PC-9 (cell line): Measurements from ENCODE around the gene ZNF891. TPM values are rescaled to one million over a fixed set of nuclear protein-coding genes. Genes with fewer than 3 reads are reported as not detected.

ENCODE experiments used
- Bru-seq: library from RNA; stranded (reverse); fragments of 400-500 nt; gene quantifications from one replicate; lab custom pipeline; 2021; lab: Mats Ljungman, UMichigan
- BruChase-seq, 2 experiments: library from RNA; stranded (reverse); fragments of 400-500 nt; gene quantifications; one replicate each; lab custom pipeline; 2021; lab: Mats Ljungman, UMichigan
- BruUV-seq: library from RNA; stranded (reverse); fragments of 400-500 nt; replicated peaks from 2 replicates; lab custom pipeline; 2021; lab: Mats Ljungman, UMichigan
- CTCF ChIA-PET: fragments of 300-600 bp; sonication (Branson Sonifier 250); formaldehyde crosslinking; loops from one replicate; lab custom pipeline; 2022; ENCODE audit warnings: antibody characterized with exemption; lab: Charles Lee
- POLR2A ChIA-PET: fragments of 300-600 bp; sonication (Branson Sonifier 250); formaldehyde crosslinking; loops from one replicate; lab custom pipeline; 2022; ENCODE audit warnings: antibody characterized with exemption; ENCODE audit not compliant: unreplicated experiment; lab: Charles Lee
- DNase-seq, 2 experiments: peaks; one replicate each; pipeline versions ENCODE4 v3.0.0 to v3.0.0-alpha.2; 2015 to 2022; ENCODE audit warnings: mixed read lengths in 1 of 2
- H2AFZ ChIP-seq: fragments of 200-600 bp; sonication (generic); 2 replicates; pipeline ENCODE4 v1.8.1; 2017; ENCODE audit warnings: antibody characterized with exemption
- H3F3A ChIP-seq: fragments of 200-600 bp; sonication (generic); 2 replicates; pipeline ENCODE4 v1.8.1; 2017; ENCODE audit warnings: antibody characterized with exemption, mild to moderate bottlenecking, low read depth; ENCODE audit not compliant: insufficient read depth
- H3K27ac ChIP-seq: fragments of 200-600 bp; sonication (generic); 2 replicates; pipeline ENCODE4 v1.6.1; 2016; ENCODE audit warnings: mixed run types
- H3K27me3 ChIP-seq: fragments of 200-600 bp; sonication (generic); 2 replicates; pipeline ENCODE4 v1.6.1; 2016; ENCODE audit warnings: low read depth, mixed run types; ENCODE audit not compliant: insufficient read depth
- H3K36me3 ChIP-seq: fragments of 200-600 bp; sonication (generic); 2 replicates; pipeline ENCODE4 v1.6.1; 2016; ENCODE audit warnings: low read depth, mixed run types
- H3K4me1 ChIP-seq: fragments of 200-600 bp; sonication (generic); replicated peaks from 2 replicates; pipeline ENCODE4 v1.6.1; 2016; ENCODE audit warnings: mixed run types; ENCODE audit not compliant: insufficient read depth
- H3K4me2 ChIP-seq: fragments of 200-600 bp; sonication (generic); 2 replicates; pipeline ENCODE4 v1.6.1; 2017; ENCODE audit warnings: mixed run types
- H3K4me3 ChIP-seq: fragments of 200-600 bp; sonication (generic); 2 replicates; pipeline ENCODE4 v1.6.1; 2016; ENCODE audit warnings: mixed run types
- H3K79me2 ChIP-seq: fragments of 200-600 bp; sonication (generic); 2 replicates; pipeline ENCODE4 v1.6.1; 2017; ENCODE audit warnings: low read depth, mixed run types
- H3K9me2 ChIP-seq: fragments of 200-600 bp; sonication (generic); 2 replicates; pipeline ENCODE4 v1.8.1; 2017; ENCODE audit warnings: mild to moderate bottlenecking; ENCODE audit not compliant: insufficient read depth
- H3K9me3 ChIP-seq: fragments of 200-600 bp; sonication (generic); 2 replicates; pipeline ENCODE4 v1.8.1; 2016; ENCODE audit warnings: low read depth; ENCODE audit not compliant: insufficient read depth
- H4K20me1 ChIP-seq: fragments of 200-600 bp; sonication (generic); 2 replicates; pipeline ENCODE4 v1.8.1; 2017; ENCODE audit not compliant: insufficient read depth
- CTCF ChIP-seq: fragments of 200-600 bp; sonication (generic); conservative IDR thresholded peaks from 2 replicates; pipeline ENCODE4 v1.6.1; 2017; ENCODE audit warnings: mixed run types, antibody characterized with exemption, mild to moderate bottlenecking, moderate library complexity
- EZH2 ChIP-seq: fragments of 200-600 bp; sonication (generic); IDR thresholded peaks from 2 replicates; pipeline ENCODE4 v1.8.0; 2017; ENCODE audit warnings: antibody characterized with exemption, low read depth
- intact Hi-C: fragments of 100-400 bp; cut with micrococcal nuclease; formaldehyde crosslinking; loops from one replicate; pipeline ENCODE4 v1.10.0; 2022; ENCODE audit not compliant: unreplicated experiment
- long read RNA-seq: library from polyadenylated mRNA; stranded (forward); transcript quantifications from one replicate; pipeline ENCODE4 v2.0.0, GENCODE V29; 2022
- total RNA-seq: library from RNA; stranded (reverse); gene quantifications from 2 replicates; pipeline ENCODE4 v1.2.3, GENCODE V29; 2021

The ZNF891 gene
- total RNA-seq (2.4 and 3.2 TPM in 2 replicates), Bru-seq, nascent RNA (percentile 66 among the genes with signal in this experiment), BruChase-seq, experiment 1, labeled RNA remaining after a 2-hour chase (percentile 73 among the genes with signal in this experiment), BruChase-seq, experiment 2, labeled RNA remaining after a 6-hour chase (percentile 57 among the genes with signal in this experiment)
- long read RNA-seq, full-length matches to known transcripts, result 5 of 5 reads
- long read RNA-seq, partial matches to known transcripts, result 0 of 5 reads
- long read RNA-seq, other reads (novel, unspliced or antisense), result 0 of 5 reads

- no peak for TF ChIP-seq EZH2
- no peak for TF ChIP-seq CTCF
- Histone ChIP-seq H3K9me3 (peaks cover 39% of the 10 kb centered on the region), H3K9me2 (no peaks in the 10 kb centered on the region), H3K27ac (peak within 1 kb of the TSS; percentile 80), H3K4me3 (peak within 1 kb of the TSS; percentile 98), H3K36me3 (peaks cover 26% of the 10 kb centered on the region), H3F3A (peaks cover 12% of the 10 kb centered on the region), H3K79me2 (0 out of 2 replicates have a peak, but pooled peaks cover 3% of the 10 kb centered on the region), H3K27me3 (no peaks in the 10 kb centered on the region), H4K20me1 (no peaks in the 10 kb centered on the region), H3K4me2 (peak within 1 kb of the TSS; percentile 92), H3K4me1 (peaks cover 9% of the 10 kb centered on the region; the same call in 1 of the 2 replicates), H2AFZ (peak within 1 kb of the TSS; percentile 100)
- intact Hi-C loops, result loop anchor here (1.0 to 2.0 kb wide), 2 partner anchors 50 to 51 kb away; partner anchors contain the start of genes ZNF140 and ZNF268
- no TSS peak for BruUV-seq
- ChIA-PET CTCF (interaction anchor here (0.6 kb wide), 1 partner anchor 109 kb away, joined by 5 read pairs; no protein-coding TSS in a partner anchor), POLR2A (no interaction called here)
- peak; percentile 79 to 96 for DNase-seq
These were observed at the start of gene ZNF891, which contains the start of gene ZNF10 for GRCh38 chr12:133130038-133130807. Gene ZNF891 (minus strand): TSS chr12:133130274. CDS start chr12:133121918, 8,356 bp downstream. Gene ZNF10 (plus strand): TSS chr12:133130627. CDS start chr12:133144493, 13,866 bp downstream.

- Histone ChIP-seq H3K79me2 (no peaks in the 10 kb centered on the region), H3K9me3 (peaks cover 28% of the 10 kb centered on the region; the same call in 1 of the 2 replicates), H4K20me1 (no peaks in the 10 kb centered on the region), H3K27ac (no peak overlapping the region), H3K36me3 (no peaks in the 10 kb centered on the region), H3K4me3 (no peak overlapping the region), H3K4me1 (no peaks in the 10 kb centered on the region), H3F3A (no peaks in the 10 kb centered on the region), H3K9me2 (no peaks in the 10 kb centered on the region), H3K4me2 (no peak overlapping the region), H3K27me3 (no peaks in the 10 kb centered on the region), H2AFZ (no peak overlapping the region)
- TF ChIP-seq CTCF, result no peak
- no peak for TF ChIP-seq EZH2
- ChIA-PET POLR2A (no interaction called here), CTCF (no interaction called here)
- DNase-seq, result no peak
- intact Hi-C loops, result no loop called here
- no TSS peak for BruUV-seq
These were observed 44.8 kb upstream of the ZNF891 start for GRCh38 chr12:133174901-133175300.

- Histone ChIP-seq H3K27me3 (no peaks in the 10 kb centered on the region), H4K20me1 (no peaks in the 10 kb centered on the region), H3K36me3 (no peaks in the 10 kb centered on the region), H3K9me3 (peaks cover 24% of the 10 kb centered on the region; the same call in 1 of the 2 replicates), H3K4me1 (no peaks in the 10 kb centered on the region), H3K9me2 (no peaks in the 10 kb centered on the region), H3K4me2 (no peak overlapping the region), H2AFZ (no peak overlapping the region), H3K4me3 (no peak overlapping the region), H3K79me2 (no peaks in the 10 kb centered on the region), H3K27ac (no peak overlapping the region), H3F3A (no peaks in the 10 kb centered on the region)
- ChIA-PET POLR2A (no interaction called here), CTCF (no interaction called here)
- BruUV-seq, result no TSS peak
- TF ChIP-seq EZH2, result no peak
- no peak for TF ChIP-seq CTCF
- no peak for DNase-seq
- intact Hi-C loops, result no loop called here
These were observed 42.4 kb upstream of the ZNF891 start for GRCh38 chr12:133172491-133172890.
